HEK293 (cell line): ENCODE measurements around the gene TTLL11.

Experiments used
- CTCF ChIA-PET: fragments of 350-600 bp; formaldehyde crosslinking; extraction: SDS; loops from one replicate; lab custom pipeline; 2021; ENCODE audit warnings: antibody characterized with exemption; lab: Yijun Ruan, JAX
- POLR2A ChIA-PET: fragments of 300-600 bp; formaldehyde crosslinking; extraction: SDS; loops from one replicate; lab custom pipeline; 2020; ENCODE audit warnings: antibody characterized with exemption, inconsistent platforms; lab: Yijun Ruan, JAX
- H3K27ac ChIP-seq: fragments of 200-500 bp; sonication (Bioruptor generic); 2 replicates; pipeline ENCODE4 v1.5.1; 2014; ENCODE audit warnings: low read depth, low read length, control low read depth, inconsistent platforms; ENCODE audit errors: extremely low read depth
- H3K36me3 ChIP-seq, 2 experiments: fragments of 200-500 bp in 1 of 2; sonication (Bioruptor generic) in 1 of 2; 1 replicate in 1 of 2; 2 replicates in 1 of 2; pipeline ENCODE4 v1.5.1; 2014 to 2017; ENCODE audit warnings: inconsistent platforms in 2 of 2, low read length in 2 of 2; ENCODE audit not compliant: control insufficient read depth in 2 of 2, insufficient read depth in 1 of 2
- H3K4me1 ChIP-seq: fragments of 200-500 bp; sonication (Bioruptor generic); 2 replicates; pipeline ENCODE4 v1.5.1; 2014; ENCODE audit warnings: mild to moderate bottlenecking, low read length, inconsistent platforms; ENCODE audit not compliant: control insufficient read depth, insufficient read depth
- H3K4me3 ChIP-seq: 2 replicates; pipeline ENCODE4 v1.5.1; 2011; ENCODE audit warnings: low read depth, mild to moderate bottlenecking, control low read depth, low read length, moderate library complexity
- H3K9me3 ChIP-seq: fragments of 200-500 bp; sonication (Bioruptor generic); 2 replicates; pipeline ENCODE4 v1.5.1; 2014; ENCODE audit warnings: low read depth, low read length, inconsistent platforms; ENCODE audit not compliant: control insufficient read depth, insufficient read depth
- GLI2 ChIP-seq: fragments of 450-650 bp; formaldehyde crosslinking; IDR thresholded peaks from 2 replicates; pipeline ENCODE4; 2017; ENCODE audit warnings: missing biosample characterization, missing genetic modification characterization, low read depth, borderline replicate concordance
- HOXD13 ChIP-seq: sonication (generic); formaldehyde crosslinking; IDR thresholded peaks from 2 replicates; pipeline ENCODE4 v1.8.0; 2022; ENCODE audit warnings: missing genetic modification reagents, borderline replicate concordance
- IKZF3 ChIP-seq: fragments of 450-650 bp; IDR thresholded peaks from 2 replicates; pipeline ENCODE4 v1.5.0; 2018; ENCODE audit warnings: missing biosample characterization, mild to moderate bottlenecking, missing genetic modification characterization, moderate library complexity
- KLF16 ChIP-seq: fragments of 450-650 bp; formaldehyde crosslinking; IDR thresholded peaks from 2 replicates; pipeline ENCODE4 v1.5.1; 2017; ENCODE audit warnings: missing biosample characterization, missing genetic modification characterization
- OSR2 ChIP-seq: fragments of 450-650 bp; formaldehyde crosslinking; IDR thresholded peaks from 2 replicates; pipeline ENCODE4 v1.5.1; 2016; ENCODE audit warnings: missing biosample characterization, missing genetic modification characterization
- PRDM10 ChIP-seq: fragments of 450-650 bp; formaldehyde crosslinking; IDR thresholded peaks from 2 replicates; pipeline ENCODE4 v1.5.1; 2016; ENCODE audit warnings: missing biosample characterization, missing genetic modification characterization
- SP2 ChIP-seq: fragments of 450-650 bp; formaldehyde crosslinking; IDR thresholded peaks from 2 replicates; pipeline ENCODE4 v1.5.1; 2016; ENCODE audit warnings: missing biosample characterization, missing genetic modification characterization
- ZBTB26 ChIP-seq: fragments of 450-650 bp; formaldehyde crosslinking; optimal IDR thresholded peaks from 2 replicates; pipeline ENCODE3; 2016; ENCODE audit warnings: missing biosample characterization, mild to moderate bottlenecking, missing genetic modification characterization
- ZNF132 ChIP-seq: fragments of 450-650 bp; formaldehyde crosslinking; IDR thresholded peaks from 2 replicates; pipeline ENCODE4 v1.5.1; 2017; ENCODE audit warnings: missing biosample characterization, missing genetic modification characterization, borderline replicate concordance
- ZNF221 ChIP-seq: fragments of 450-650 bp; formaldehyde crosslinking; IDR thresholded peaks from 2 replicates; pipeline ENCODE4 v1.5.1; 2017; ENCODE audit warnings: missing biosample characterization, missing genetic modification characterization, borderline replicate concordance
- ZNF239 ChIP-seq: fragments of 450-650 bp; formaldehyde crosslinking; IDR thresholded peaks from 2 replicates; pipeline ENCODE4 v1.5.1; 2016; ENCODE audit warnings: missing biosample characterization, missing genetic modification characterization
- ZNF335 ChIP-seq: fragments of 450-650 bp; formaldehyde crosslinking; conservative IDR thresholded peaks from 2 replicates; pipeline ENCODE4 v1.5.1; 2016; ENCODE audit warnings: missing biosample characterization, missing genetic modification characterization
- ZNF362 ChIP-seq: fragments of 450-650 bp; formaldehyde crosslinking; IDR thresholded peaks from 2 replicates; pipeline ENCODE4 v1.5.1; 2016; ENCODE audit warnings: missing biosample characterization, missing genetic modification characterization
- ZNF391 ChIP-seq: fragments of 450-650 bp; formaldehyde crosslinking; IDR thresholded peaks from 2 replicates; pipeline ENCODE4 v1.5.1; 2016; ENCODE audit warnings: low read depth, missing biosample characterization, missing genetic modification characterization, borderline replicate concordance
- TF ChIP-seq, protein P1 (sequence below): fragments of 450-650 bp; formaldehyde crosslinking; IDR thresholded peaks from 2 replicates; pipeline ENCODE4 v1.5.1; 2016; ENCODE audit warnings: missing biosample characterization, missing genetic modification characterization, borderline replicate concordance
- TF ChIP-seq, protein P2 (sequence below): fragments of 450-650 bp; formaldehyde crosslinking; IDR thresholded peaks from 2 replicates; pipeline ENCODE4 v1.5.1; 2016; ENCODE audit warnings: missing biosample characterization, missing genetic modification characterization
- TF ChIP-seq, protein P3 (sequence below): fragments of 450-650 bp; formaldehyde crosslinking; IDR thresholded peaks from 2 replicates; pipeline ENCODE4 v1.5.1; 2017; ENCODE audit warnings: missing biosample characterization, missing genetic modification characterization
- TF ChIP-seq, protein P4 (sequence below): fragments of 450-650 bp; formaldehyde crosslinking; IDR thresholded peaks from 2 replicates; pipeline ENCODE4 v1.5.1; 2016; ENCODE audit warnings: missing biosample characterization, missing genetic modification characterization

The TTLL11 gene

DNA sequence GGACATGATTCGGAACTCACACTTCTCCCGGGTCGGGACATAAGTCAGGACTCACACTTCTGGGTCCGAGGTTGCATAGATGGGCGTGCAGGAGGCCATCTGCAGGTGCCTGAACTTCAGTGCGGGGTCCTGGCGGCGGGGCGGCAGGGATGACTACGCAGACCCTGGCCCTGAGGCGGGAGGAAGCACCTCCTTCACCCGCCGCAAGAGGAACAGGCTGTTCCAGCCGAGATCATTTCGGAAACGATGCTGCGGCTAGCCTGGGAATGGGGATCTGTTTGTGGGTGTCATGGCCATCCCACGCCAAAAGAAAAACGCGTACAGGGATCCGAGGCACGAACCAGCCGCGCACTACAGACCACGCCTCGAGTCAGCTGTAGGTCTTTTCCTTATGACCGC is 196.6 kb downstream of the TTLL11 start:
- Histone ChIP-seq H3K4me3 (no peak overlapping the region), H3K4me1 (no peaks in the 10 kb centered on the region), H3K36me3 (no peaks in the 10 kb centered on the region), H3K9me3 (no peaks in the 10 kb centered on the region), H3K27ac (no peak overlapping the region)
- CTCF ChIA-PET, result interaction anchor here (0.7 kb wide), 1 partner anchor 77 kb away, joined by 3 read pairs; no protein-coding TSS in a partner anchor
- POLR2A ChIA-PET, result no interaction called here
- TF ChIP-seq SP2 (tag by site-specific recombination) (no peak), ZNF132 (no peak), ZNF335 (tag by site-specific recombination) (no peak)
- TF ChIP-seq, protein P1, sequence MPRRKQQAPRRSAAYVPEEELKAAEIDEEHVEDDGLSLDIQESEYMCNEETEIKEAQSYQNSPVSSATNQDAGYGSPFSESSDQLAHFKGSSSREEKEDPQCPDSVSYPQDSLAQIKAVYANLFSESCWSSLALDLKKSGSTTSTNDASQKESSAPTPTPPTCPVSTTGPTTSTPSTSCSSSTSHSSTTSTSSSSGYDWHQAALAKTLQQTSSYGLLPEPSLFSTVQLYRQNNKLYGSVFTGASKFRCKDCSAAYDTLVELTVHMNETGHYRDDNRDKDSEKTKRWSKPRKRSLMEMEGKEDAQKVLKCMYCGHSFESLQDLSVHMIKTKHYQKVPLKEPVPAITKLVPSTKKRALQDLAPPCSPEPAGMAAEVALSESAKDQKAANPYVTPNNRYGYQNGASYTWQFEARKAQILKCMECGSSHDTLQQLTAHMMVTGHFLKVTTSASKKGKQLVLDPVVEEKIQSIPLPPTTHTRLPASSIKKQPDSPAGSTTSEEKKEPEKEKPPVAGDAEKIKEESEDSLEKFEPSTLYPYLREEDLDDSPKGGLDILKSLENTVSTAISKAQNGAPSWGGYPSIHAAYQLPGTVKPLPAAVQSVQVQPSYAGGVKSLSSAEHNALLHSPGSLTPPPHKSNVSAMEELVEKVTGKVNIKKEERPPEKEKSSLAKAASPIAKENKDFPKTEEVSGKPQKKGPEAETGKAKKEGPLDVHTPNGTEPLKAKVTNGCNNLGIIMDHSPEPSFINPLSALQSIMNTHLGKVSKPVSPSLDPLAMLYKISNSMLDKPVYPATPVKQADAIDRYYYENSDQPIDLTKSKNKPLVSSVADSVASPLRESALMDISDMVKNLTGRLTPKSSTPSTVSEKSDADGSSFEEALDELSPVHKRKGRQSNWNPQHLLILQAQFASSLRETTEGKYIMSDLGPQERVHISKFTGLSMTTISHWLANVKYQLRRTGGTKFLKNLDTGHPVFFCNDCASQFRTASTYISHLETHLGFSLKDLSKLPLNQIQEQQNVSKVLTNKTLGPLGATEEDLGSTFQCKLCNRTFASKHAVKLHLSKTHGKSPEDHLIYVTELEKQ (tag by site-specific recombination), result no peak
- TF ChIP-seq, all 188 proteins: peak for 0

- H3K27ac ChIP-seq, result no peak overlapping the region
- ChIA-PET CTCF (interaction anchor here (0.7 kb wide), 1 partner anchor 77 kb away, joined by 3 read pairs; no protein-coding TSS in a partner anchor), POLR2A (no interaction called here)
- H3K4me1 ChIP-seq, result no peaks in the 10 kb centered on the region
- H3K9me3 ChIP-seq, result no peaks in the 10 kb centered on the region
- H3K4me3 ChIP-seq, result no peak overlapping the region
- H3K36me3 ChIP-seq, result no peaks in the 10 kb centered on the region
- TF ChIP-seq ZBTB26 (tag by site-specific recombination) (no peak), PRDM10 (tag by site-specific recombination) (0 out of 2 replicates have a peak, but pooled peaks have one; percentile 15), ZNF391 (tag by site-specific recombination) (0 out of 2 replicates have a peak, but pooled peaks have one; percentile 24), IKZF3 (tag by site-specific recombination) (no peak), OSR2 (tag by site-specific recombination) (no peak), HOXD13 (CRISPR knock-in tag) (no peak), GLI2 (tag by site-specific recombination) (no peak), ZNF362 (tag by site-specific recombination) (no peak), ZNF239 (peak; percentile 56; the same call in 1 of the 2 replicates), ZNF221 (no peak), KLF16 (peak; percentile 42; the same call in 1 of the 2 replicates)
- TF ChIP-seq, protein P2, sequence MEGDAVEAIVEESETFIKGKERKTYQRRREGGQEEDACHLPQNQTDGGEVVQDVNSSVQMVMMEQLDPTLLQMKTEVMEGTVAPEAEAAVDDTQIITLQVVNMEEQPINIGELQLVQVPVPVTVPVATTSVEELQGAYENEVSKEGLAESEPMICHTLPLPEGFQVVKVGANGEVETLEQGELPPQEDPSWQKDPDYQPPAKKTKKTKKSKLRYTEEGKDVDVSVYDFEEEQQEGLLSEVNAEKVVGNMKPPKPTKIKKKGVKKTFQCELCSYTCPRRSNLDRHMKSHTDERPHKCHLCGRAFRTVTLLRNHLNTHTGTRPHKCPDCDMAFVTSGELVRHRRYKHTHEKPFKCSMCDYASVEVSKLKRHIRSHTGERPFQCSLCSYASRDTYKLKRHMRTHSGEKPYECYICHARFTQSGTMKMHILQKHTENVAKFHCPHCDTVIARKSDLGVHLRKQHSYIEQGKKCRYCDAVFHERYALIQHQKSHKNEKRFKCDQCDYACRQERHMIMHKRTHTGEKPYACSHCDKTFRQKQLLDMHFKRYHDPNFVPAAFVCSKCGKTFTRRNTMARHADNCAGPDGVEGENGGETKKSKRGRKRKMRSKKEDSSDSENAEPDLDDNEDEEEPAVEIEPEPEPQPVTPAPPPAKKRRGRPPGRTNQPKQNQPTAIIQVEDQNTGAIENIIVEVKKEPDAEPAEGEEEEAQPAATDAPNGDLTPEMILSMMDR (tag by site-specific recombination), result peak; percentile 24; the same call in 1 of the 2 replicates
- TF ChIP-seq, protein P3, sequence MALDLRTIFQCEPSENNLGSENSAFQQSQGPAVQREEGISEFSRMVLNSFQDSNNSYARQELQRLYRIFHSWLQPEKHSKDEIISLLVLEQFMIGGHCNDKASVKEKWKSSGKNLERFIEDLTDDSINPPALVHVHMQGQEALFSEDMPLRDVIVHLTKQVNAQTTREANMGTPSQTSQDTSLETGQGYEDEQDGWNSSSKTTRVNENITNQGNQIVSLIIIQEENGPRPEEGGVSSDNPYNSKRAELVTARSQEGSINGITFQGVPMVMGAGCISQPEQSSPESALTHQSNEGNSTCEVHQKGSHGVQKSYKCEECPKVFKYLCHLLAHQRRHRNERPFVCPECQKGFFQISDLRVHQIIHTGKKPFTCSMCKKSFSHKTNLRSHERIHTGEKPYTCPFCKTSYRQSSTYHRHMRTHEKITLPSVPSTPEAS (tag by site-specific recombination), result peak; percentile 93
- TF ChIP-seq, protein P4, sequence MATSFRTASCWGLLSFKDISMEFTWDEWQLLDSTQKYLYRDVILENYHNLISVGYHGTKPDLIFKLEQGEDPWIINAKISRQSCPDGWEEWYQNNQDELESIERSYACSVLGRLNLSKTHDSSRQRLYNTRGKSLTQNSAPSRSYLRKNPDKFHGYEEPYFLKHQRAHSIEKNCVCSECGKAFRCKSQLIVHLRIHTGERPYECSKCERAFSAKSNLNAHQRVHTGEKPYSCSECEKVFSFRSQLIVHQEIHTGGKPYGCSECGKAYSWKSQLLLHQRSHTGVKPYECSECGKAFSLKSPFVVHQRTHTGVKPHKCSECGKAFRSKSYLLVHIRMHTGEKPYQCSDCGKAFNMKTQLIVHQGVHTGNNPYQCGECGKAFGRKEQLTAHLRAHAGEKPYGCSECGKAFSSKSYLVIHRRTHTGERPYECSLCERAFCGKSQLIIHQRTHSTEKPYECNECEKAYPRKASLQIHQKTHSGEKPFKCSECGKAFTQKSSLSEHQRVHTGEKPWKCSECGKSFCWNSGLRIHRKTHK (tag by site-specific recombination), result no peak
These were observed 197.1 kb downstream of the TTLL11 start for GRCh38 chr9:121895818-121896544.
